Esophagus muscularis mucosa (tissue), 4 donors: Measurements from ENCODE around the gene SEMA3D.

Experiments
- CTCF ChIP-seq, 3 experiments: fragments of 200-600 bp in 2 of 3; fragments of 450-650 bp in 1 of 3; sonication (generic) in 2 of 3; IDR thresholded peaks; one replicate each; pipeline ENCODE4 v1.5.1; 2017 to 2019; ENCODE audit warnings: antibody characterized with exemption in 3 of 3, mild to moderate bottlenecking in 2 of 3, moderate library complexity in 1 of 3
- EP300 ChIP-seq: sonication (generic); formaldehyde crosslinking; IDR thresholded peaks from one replicate; pipeline ENCODE4 v1.6.1; 2017; ENCODE audit warnings: antibody characterized with exemption
- POLR2A ChIP-seq: fragments of 450-650 bp; IDR thresholded peaks from one replicate; pipeline ENCODE4 v1.6.1; 2017; ENCODE audit warnings: antibody characterized with exemption, moderate library complexity, mild to moderate bottlenecking, low read depth
- POLR2AphosphoS5 ChIP-seq, 2 donors: sonication (generic); formaldehyde crosslinking; IDR thresholded peaks; one replicate each; pipeline ENCODE4 v1.6.1; 2017; ENCODE audit warnings: antibody characterized with exemption in 2 of 2

- TF ChIP-seq POLR2AphosphoS5 (IDR thresholded peaks at IDR 0.05) (no peak), POLR2A (no peak), CTCF (IDR thresholded peaks at IDR 0.05) (no peak), EP300 (no peak)
These were observed 132.6 kb downstream of the SEMA3D start for GRCh38 chr7:85054306-85054705.
